Measurements from ENCODE around the gene KRTAP4-12. TPM values are rescaled to one million over a fixed set of nuclear protein-coding genes. Genes with fewer than 3 reads are reported as not detected.
"Not testable (repeated sequence)": the region's sequence is repeated elsewhere in the genome, so short reads cannot be mapped to it uniquely, and the experiment has no call there.

KRTAP4-12 gene
- total RNA-seq, 1 donor from 2014 or later: not detected

DNA sequence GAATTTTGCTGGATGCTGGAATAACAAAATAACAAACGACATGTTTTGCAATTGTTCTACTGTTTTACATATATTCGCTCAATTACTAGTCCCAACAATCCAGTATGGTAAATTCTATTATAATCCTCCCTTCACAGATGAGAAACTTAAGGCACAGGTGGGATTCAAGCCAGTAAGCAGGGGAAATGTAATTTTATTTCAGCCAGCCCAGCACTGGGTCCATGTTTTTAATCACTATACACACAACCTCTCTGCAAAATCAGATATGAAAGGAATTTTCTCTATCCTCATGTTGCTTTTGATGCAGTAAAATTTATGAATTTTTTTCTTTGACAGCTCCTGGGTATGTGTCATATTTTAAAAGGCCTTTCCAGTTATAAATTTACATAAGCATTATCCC lies 21.3 kb upstream of the KRTAP4-12 start:
- intact Hi-C loops (cut with DNase I): no loop called here
- Histone ChIP-seq H3K36me3 (no peaks in the 10 kb centered on the region), H3K27me3 (no peaks in the 10 kb centered on the region), H3K27ac (no peak overlapping the region), H3K4me3 (no peak overlapping the region), H3K9me3 (peaks cover 10% of the 10 kb centered on the region), H3K4me1 (no peaks in the 10 kb centered on the region)
- TF ChIP-seq, protein P1, sequence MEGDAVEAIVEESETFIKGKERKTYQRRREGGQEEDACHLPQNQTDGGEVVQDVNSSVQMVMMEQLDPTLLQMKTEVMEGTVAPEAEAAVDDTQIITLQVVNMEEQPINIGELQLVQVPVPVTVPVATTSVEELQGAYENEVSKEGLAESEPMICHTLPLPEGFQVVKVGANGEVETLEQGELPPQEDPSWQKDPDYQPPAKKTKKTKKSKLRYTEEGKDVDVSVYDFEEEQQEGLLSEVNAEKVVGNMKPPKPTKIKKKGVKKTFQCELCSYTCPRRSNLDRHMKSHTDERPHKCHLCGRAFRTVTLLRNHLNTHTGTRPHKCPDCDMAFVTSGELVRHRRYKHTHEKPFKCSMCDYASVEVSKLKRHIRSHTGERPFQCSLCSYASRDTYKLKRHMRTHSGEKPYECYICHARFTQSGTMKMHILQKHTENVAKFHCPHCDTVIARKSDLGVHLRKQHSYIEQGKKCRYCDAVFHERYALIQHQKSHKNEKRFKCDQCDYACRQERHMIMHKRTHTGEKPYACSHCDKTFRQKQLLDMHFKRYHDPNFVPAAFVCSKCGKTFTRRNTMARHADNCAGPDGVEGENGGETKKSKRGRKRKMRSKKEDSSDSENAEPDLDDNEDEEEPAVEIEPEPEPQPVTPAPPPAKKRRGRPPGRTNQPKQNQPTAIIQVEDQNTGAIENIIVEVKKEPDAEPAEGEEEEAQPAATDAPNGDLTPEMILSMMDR (IDR thresholded peaks at IDR 0.05): no peak
- DNase-seq (no peak), ATAC-seq (no peak)

DNA sequence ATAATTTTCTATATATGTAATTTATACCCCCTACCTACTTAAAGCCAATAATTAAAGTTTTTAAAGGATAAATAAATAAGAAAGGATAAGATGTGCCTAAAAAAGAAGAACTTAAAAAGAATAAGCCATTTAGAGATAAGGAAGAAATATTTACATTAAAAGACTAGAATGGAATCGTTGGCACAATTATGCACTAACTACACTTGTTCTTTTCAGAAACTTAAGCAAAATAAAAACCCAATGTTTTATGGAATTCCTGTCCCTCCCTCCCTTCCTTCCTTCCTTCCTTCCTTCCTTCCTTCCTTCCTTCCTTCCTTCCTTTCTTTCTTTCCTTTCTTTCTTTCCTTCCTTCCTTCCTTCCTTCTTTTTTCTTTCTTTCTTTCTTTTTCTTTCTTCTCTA lies 20.9 kb upstream of the KRTAP4-12 start:
- ATAC-seq (no peak), DNase-seq (no peak)
- Histone ChIP-seq H3K36me3 (no peaks in the 10 kb centered on the region), H3K27me3 (no peaks in the 10 kb centered on the region), H3K27ac (no peak overlapping the region), H3K4me3 (no peak overlapping the region), H3K4me1 (no peaks in the 10 kb centered on the region), H3K9me3 (peaks cover 11% of the 10 kb centered on the region)
- intact Hi-C loops (cut with DNase I): no loop called here
- TF ChIP-seq, protein P1 (IDR thresholded peaks at IDR 0.05): no peak

DNA sequence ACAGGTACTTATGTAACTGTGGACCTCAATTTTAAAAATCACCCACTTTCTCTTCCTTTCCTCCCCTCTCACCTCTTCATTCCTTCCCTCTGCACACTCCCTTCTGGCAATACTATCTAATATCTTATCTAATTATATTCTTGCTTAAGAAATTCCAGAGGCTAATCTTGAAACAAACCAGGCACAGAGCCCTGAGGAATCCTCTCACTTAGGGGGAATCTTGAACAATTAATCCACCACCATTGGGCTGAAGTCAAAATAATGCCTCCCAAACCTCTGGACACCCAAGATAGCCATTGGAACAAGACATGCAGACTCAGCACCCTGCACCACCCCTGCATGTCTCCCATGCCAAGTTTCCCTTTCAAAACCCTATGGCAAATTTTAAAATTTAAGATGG lies 17.4 kb upstream of the KRTAP4-12 start:
- intact Hi-C loops (cut with DNase I): no loop called here
- no peak overlapping the region for H3K4me3 ChIP-seq
- ATAC-seq (no peak), DNase-seq (no peak)
- H3K27me3 ChIP-seq: no peaks in the 10 kb centered on the region
- H3K36me3 ChIP-seq: no peaks in the 10 kb centered on the region
- H3K27ac ChIP-seq: no peak overlapping the region
- H3K9me3 ChIP-seq: peaks cover 11% of the 10 kb centered on the region
- TF ChIP-seq, protein P1 (IDR thresholded peaks at IDR 0.05): no peak
- no peaks in the 10 kb centered on the region for H3K4me1 ChIP-seq

DNA sequence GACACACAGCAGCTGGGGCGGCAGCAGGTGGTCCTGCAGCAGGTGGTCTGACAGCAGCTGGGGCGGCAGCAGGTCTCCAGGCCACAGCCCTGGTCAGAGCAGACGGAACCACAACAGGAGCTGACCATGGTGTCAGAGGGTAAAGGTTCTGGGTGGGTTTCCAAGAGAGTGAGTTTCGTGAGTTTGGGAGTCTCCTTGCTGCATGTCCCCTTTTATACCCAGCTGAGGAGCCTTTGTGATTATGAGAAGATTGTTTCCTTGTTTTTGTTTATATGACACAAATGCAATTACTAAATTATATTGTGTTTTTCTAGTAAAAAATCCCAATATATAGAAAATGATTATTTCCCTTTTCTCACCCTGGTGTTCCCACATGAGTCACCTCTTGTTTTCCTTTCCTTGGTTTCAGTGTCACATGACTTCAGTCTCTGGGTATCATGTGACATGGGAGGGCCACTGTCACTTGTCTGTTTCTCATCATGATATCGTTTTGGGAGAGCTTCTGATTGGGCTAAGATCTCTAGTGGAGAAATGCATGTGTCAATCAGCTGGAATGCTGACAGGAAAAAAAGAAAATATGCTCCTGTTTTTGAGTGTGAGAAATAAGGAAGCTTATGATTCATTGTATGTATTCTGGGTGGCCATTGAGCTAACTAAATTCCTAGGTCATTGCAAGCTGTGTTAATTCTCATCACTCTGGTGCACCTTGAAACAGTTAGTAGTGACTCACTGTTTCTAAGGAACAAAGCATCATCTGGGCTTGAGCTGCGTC lies 16.6 kb upstream of the KRTAP4-12 start, which contains the start of gene KRTAP4-6:
Gene KRTAP4-6 (minus strand): TSS at position 185 of the 772 bp plus-strand sequence. CDS start 57 bp downstream, at position 128.
- Histone ChIP-seq H3K9me3 (peaks cover 11% of the 10 kb centered on the region), H3K36me3 (no peaks in the 10 kb centered on the region), H3K27ac (no peak within 1 kb of the TSS), H3K4me1 (no peaks in the 10 kb centered on the region), H3K4me3 (no peak within 1 kb of the TSS), H3K27me3 (no peaks in the 10 kb centered on the region)
- DNase-seq: no peak
- intact Hi-C loops (cut with DNase I): no loop called here
- ATAC-seq: no peak
- TF ChIP-seq, protein P1 (IDR thresholded peaks at IDR 0.05): no peak

DNA sequence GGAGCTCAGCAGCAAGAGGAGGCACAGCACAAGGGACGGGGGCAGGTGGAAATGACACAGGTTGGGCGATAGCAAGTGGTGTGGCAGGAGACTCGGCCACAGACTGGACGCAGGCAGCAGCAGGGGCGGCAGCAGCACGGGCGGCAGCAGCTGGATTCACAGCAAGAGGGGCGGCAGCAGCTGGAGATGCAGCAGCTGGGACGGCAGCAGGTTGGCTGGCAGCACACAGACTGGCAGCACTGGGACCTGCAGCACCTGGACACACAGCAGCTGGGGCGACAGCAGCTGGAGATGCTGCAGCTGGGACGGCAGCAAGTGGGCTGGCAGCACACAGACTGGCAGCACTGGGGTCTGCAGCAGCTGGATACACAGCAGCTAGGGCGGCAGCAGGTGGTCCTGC lies 15.9 kb upstream of the KRTAP4-12 start:
- H3K36me3 ChIP-seq; H3K27me3 ChIP-seq; DNase-seq; intact Hi-C loops (cut with DNase I); H3K27ac ChIP-seq; ATAC-seq; H3K4me1 ChIP-seq; H3K4me3 ChIP-seq: not testable (repeated sequence)
- H3K9me3 ChIP-seq: peaks cover 11% of the 10 kb centered on the region

DNA sequence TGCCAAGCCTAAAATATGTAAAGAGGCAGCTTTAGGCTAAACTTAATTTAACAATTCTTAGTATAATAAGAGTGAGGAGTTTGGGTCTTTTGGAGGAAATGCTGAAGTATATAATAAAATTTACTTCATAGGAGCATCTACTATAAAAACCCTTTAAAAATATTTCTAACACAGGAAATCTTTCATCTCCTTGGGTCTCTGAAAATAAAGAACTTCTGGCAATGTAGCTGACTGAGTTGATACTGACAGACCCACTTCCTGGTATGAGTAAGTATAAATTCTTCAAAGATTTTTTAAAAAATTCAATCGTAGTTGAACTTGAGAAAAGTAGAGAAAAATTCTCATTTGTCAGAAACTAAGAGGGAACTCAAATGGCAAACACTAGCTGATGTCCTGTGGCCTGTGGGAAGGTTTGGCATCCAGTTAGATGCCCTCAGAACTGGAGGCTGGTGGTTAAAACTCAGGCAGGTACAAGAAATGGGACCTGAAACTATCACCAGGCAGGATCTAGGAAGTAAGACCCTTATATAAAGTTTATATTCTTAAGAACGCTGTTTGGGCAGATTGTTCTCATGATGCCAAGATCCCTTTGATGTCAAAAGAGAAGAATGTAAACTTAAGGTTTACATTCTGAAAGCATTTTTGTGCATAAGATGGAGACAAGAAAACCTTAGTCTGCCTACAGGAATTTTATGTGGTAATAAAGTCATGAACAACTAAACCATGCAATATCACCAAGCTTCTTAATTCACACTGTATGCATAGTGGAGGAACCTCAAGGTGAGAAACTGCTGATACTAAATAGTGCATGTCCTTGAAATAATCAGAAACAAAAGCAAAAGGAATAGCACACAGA lies 10.1 kb upstream of the KRTAP4-12 start:
- H3K4me3 ChIP-seq: no peak overlapping the region
- H3K4me1 ChIP-seq: no peaks in the 10 kb centered on the region
- no peak overlapping the region for H3K27ac ChIP-seq
- H3K36me3 ChIP-seq: no peaks in the 10 kb centered on the region
- intact Hi-C loops (cut with DNase I): no loop called here
- H3K27me3 ChIP-seq: no peaks in the 10 kb centered on the region
- DNase-seq: no peak
- H3K9me3 ChIP-seq: no peaks in the 10 kb centered on the region
- TF ChIP-seq, protein P1 (IDR thresholded peaks at IDR 0.05): no peak
- ATAC-seq: no peak
